IMR-90 (cell line): Measurements from ENCODE around the gene AHNAK2. TPM values are rescaled to one million over a fixed set of nuclear protein-coding genes. Genes with fewer than 3 reads are reported as not detected.
A peak's percentile ranks its signal among the peaks of the same experiment; 100 is the strongest.

Experiments
- ATAC-seq: fragments of 200-7000 bp; cut with Tn5 transposase; 2 replicates; pipeline ENCODE4 v1.9.1; 2020; ENCODE audit warnings: low read depth, mild to moderate bottlenecking, moderate library complexity
- BruUV-seq: library from RNA; stranded (reverse); fragments of 400-500 nt; replicated peaks from 2 replicates; lab custom pipeline; 2021; lab: Mats Ljungman, UMichigan
- CTCF ChIA-PET: fragments of 300-600 bp; formaldehyde crosslinking; extraction: SDS; loops from one replicate; lab custom pipeline; 2021; ENCODE audit warnings: antibody characterized with exemption; lab: Yijun Ruan, JAX
- POLR2A ChIA-PET: fragments of 300-600 bp; sonication (Branson Sonifier 250); formaldehyde crosslinking; loops from one replicate; lab custom pipeline; 2022; ENCODE audit warnings: antibody characterized with exemption; ENCODE audit not compliant: unreplicated experiment; lab: Charles Lee
- DNase-seq: peaks from one replicate; pipeline ENCODE4 v3.0.0; 2013
- H2AFZ ChIP-seq: replicated peaks from 2 replicates; pipeline ENCODE3; 2013; ENCODE audit warnings: low read length, mild to moderate bottlenecking; ENCODE audit not compliant: poor library complexity
- H2AK5ac ChIP-seq: 2 replicates; pipeline ENCODE4 v1.6.1; 2013; ENCODE audit warnings: low read depth, low read length, inconsistent platforms
- H2AK9ac ChIP-seq: replicated peaks from 2 replicates; pipeline ENCODE3; 2013; ENCODE audit warnings: mild to moderate bottlenecking, low read depth, low read length, moderate library complexity; ENCODE audit not compliant: poor library complexity
- H2BK120ac ChIP-seq: 2 replicates; pipeline ENCODE4 v1.6.1; 2013; ENCODE audit warnings: low read depth, low read length, inconsistent platforms
- H2BK15ac ChIP-seq: 3 replicates; pipeline ENCODE4 v1.6.1; 2013; ENCODE audit warnings: low read depth, low read length, inconsistent platforms
- H2BK20ac ChIP-seq: 2 replicates; pipeline ENCODE4 v1.6.1; 2013; ENCODE audit warnings: low read depth, mild to moderate bottlenecking, inconsistent platforms, low read length, moderate library complexity
- H2BK5ac ChIP-seq: 2 replicates; pipeline ENCODE4 v1.6.1; 2013; ENCODE audit warnings: mild to moderate bottlenecking, low read depth, low read length, inconsistent platforms; ENCODE audit not compliant: poor library complexity, severe bottlenecking
- H3K14ac ChIP-seq: replicated peaks from 2 replicates; pipeline ENCODE4 v1.6.1; 2013; ENCODE audit warnings: low read depth, low read length, inconsistent platforms
- H3K18ac ChIP-seq: 2 replicates; pipeline ENCODE4 v1.6.1; 2013; ENCODE audit warnings: low read depth, low read length, control low read depth
- H3K23ac ChIP-seq: 2 replicates; pipeline ENCODE4 v1.6.1; 2013; ENCODE audit warnings: low read depth, low read length, inconsistent platforms
- H3K27ac ChIP-seq: 2 replicates; pipeline ENCODE4 v1.5.1; 2013; ENCODE audit warnings: mild to moderate bottlenecking, control low read depth, low read length; ENCODE audit not compliant: insufficient read depth
- H3K27me3 ChIP-seq: 2 replicates; pipeline ENCODE4 v1.6.1; 2013; ENCODE audit warnings: low read length; ENCODE audit not compliant: control insufficient read depth, insufficient read depth
- H3K36me3 ChIP-seq: 2 replicates; pipeline ENCODE4 v1.6.1; 2013; ENCODE audit warnings: low read length, mixed read lengths; ENCODE audit not compliant: control insufficient read depth, insufficient read depth
- H3K4ac ChIP-seq: 2 replicates; pipeline ENCODE4 v1.6.1; 2013; ENCODE audit warnings: low read depth, low read length, inconsistent platforms
- H3K4me1 ChIP-seq: 2 replicates; pipeline ENCODE4 v1.6.1; 2013; ENCODE audit warnings: low read length, mixed read lengths; ENCODE audit not compliant: control insufficient read depth, insufficient read depth
- H3K4me2 ChIP-seq: 2 replicates; pipeline ENCODE4 v1.6.1; 2013; ENCODE audit warnings: low read depth, mild to moderate bottlenecking, control low read depth, low read length, moderate library complexity
- H3K4me3 ChIP-seq: 2 replicates; pipeline ENCODE4 v1.5.1; 2013; ENCODE audit warnings: low read depth, mild to moderate bottlenecking, control low read depth, low read length, moderate library complexity; ENCODE audit not compliant: insufficient read depth
- H3K56ac ChIP-seq: 2 replicates; pipeline ENCODE4 v1.6.1; 2013; ENCODE audit warnings: low read length, inconsistent platforms; ENCODE audit not compliant: insufficient read depth; ENCODE audit errors: extremely low read depth
- H3K79me1 ChIP-seq, 2 experiments: 2 replicates each; pipeline ENCODE4 v1.6.1; 2013; ENCODE audit warnings: low read length in 2 of 2, inconsistent platforms in 1 of 2, low read depth in 1 of 2
- H3K9ac ChIP-seq: 2 replicates; pipeline ENCODE4 v1.6.1; 2013; ENCODE audit warnings: low read depth, low read length, control low read depth
- H3K9me1 ChIP-seq: 2 replicates; pipeline ENCODE4 v1.6.1; 2013; ENCODE audit warnings: low read length, inconsistent platforms; ENCODE audit not compliant: insufficient read depth
- H3K9me3 ChIP-seq: 2 replicates; pipeline ENCODE4 v1.6.1; 2013; ENCODE audit warnings: low read length; ENCODE audit not compliant: control insufficient read depth, insufficient read depth
- H4K20me1 ChIP-seq: 2 replicates; pipeline ENCODE4 v1.6.1; 2013; ENCODE audit warnings: low read length, inconsistent platforms; ENCODE audit not compliant: insufficient read depth
- H4K5ac ChIP-seq: 2 replicates; pipeline ENCODE4 v1.6.1; 2013; ENCODE audit warnings: mild to moderate bottlenecking, low read depth, low read length, control low read depth
- H4K8ac ChIP-seq, 2 experiments: 2 replicates each; pipeline ENCODE4 v1.6.1; 2013; ENCODE audit warnings: low read depth in 2 of 2, low read length in 2 of 2, control low read depth in 1 of 2, inconsistent platforms in 1 of 2
- H4K91ac ChIP-seq: 2 replicates; pipeline ENCODE4 v1.6.1; 2013; ENCODE audit warnings: low read depth, low read length, inconsistent platforms; ENCODE audit not compliant: insufficient read depth
- BHLHE40 ChIP-seq: fragments of 150-350 bp; IDR thresholded peaks from 2 replicates; pipeline ENCODE4 v1.6.1; 2016; ENCODE audit warnings: mild to moderate bottlenecking, low read depth, low read length
- CEBPB ChIP-seq: IDR thresholded peaks from 2 replicates; pipeline ENCODE4 v1.6.1; 2012; ENCODE audit warnings: low read depth, low read length, improper control_type of control experiment
- CHD1 ChIP-seq: IDR thresholded peaks from 2 replicates; pipeline ENCODE4 v1.6.1; 2012; ENCODE audit warnings: low read depth, low read length, improper control_type of control experiment
- ELK1 ChIP-seq: fragments of 150-350 bp; IDR thresholded peaks from 2 replicates; pipeline ENCODE4 v1.6.1; 2016; ENCODE audit warnings: low read depth, mild to moderate bottlenecking, low read length, moderate library complexity, borderline replicate concordance
- MAZ ChIP-seq: IDR thresholded peaks from 2 replicates; pipeline ENCODE4 v1.6.1; 2012; ENCODE audit warnings: low read depth, mild to moderate bottlenecking, low read length, improper control_type of control experiment, moderate library complexity, borderline replicate concordance
- MXI1 ChIP-seq: IDR thresholded peaks from 2 replicates; pipeline ENCODE4 v1.6.1; 2012; ENCODE audit warnings: low read depth, mild to moderate bottlenecking, low read length, moderate library complexity, borderline replicate concordance
- NFE2L2 ChIP-seq: fragments of 150-350 bp; IDR thresholded peaks from 2 replicates; pipeline ENCODE4 v1.6.1; 2016; ENCODE audit warnings: low read depth, mild to moderate bottlenecking, low read length
- POLR2A ChIP-seq: IDR thresholded peaks from 2 replicates; pipeline ENCODE4 v1.6.1; 2012; ENCODE audit warnings: mild to moderate bottlenecking, low read depth, low read length
- RCOR1 ChIP-seq: IDR thresholded peaks from 2 replicates; pipeline ENCODE4 v1.6.1; 2012; ENCODE audit warnings: mild to moderate bottlenecking, low read length, improper control_type of control experiment; ENCODE audit not compliant: insufficient replicate concordance
- RFX5 ChIP-seq: IDR thresholded peaks from 2 replicates; pipeline ENCODE4 v1.8.0; 2012; ENCODE audit warnings: low read depth, mild to moderate bottlenecking, low read length, moderate library complexity
- SMC3 ChIP-seq: fragments of 150-350 bp; IDR thresholded peaks from 2 replicates; pipeline ENCODE4 v1.6.1; 2016; ENCODE audit warnings: low read depth, mild to moderate bottlenecking, antibody characterized with exemption, low read length, moderate library complexity
- USF2 ChIP-seq: fragments of 150-350 bp; IDR thresholded peaks from 2 replicates; pipeline ENCODE4 v1.6.1; 2017; ENCODE audit warnings: mild to moderate bottlenecking, antibody characterized with exemption, low read length, low read depth
- WGBS, 2 experiments: methylation state at CpG; one replicate each; pipeline versions ENCODE4 v1.1.5 to v1.1.7; 2013; ENCODE audit warnings: missing lambda C conversion rate in 2 of 2; ENCODE audit not compliant: insufficient read length in 1 of 2; ENCODE audit errors: extremely low coverage in 2 of 2; 5-methylcytosine and 5-hydroxymethylcytosine counted together
- dilution Hi-C: fragments of 300-500 bp; cut with HindIII; formaldehyde crosslinking; loops from one replicate; pipeline ENCODE4 v1.14.3; 2018; ENCODE audit warnings: low sequenced_read_pairs; ENCODE audit not compliant: unreplicated experiment
- in situ Hi-C: fragments of 300-500 bp; cut with MboI; formaldehyde crosslinking; loops from 3 replicates; pipeline ENCODE4 v1.14.3; 2019; ENCODE audit warnings: low sequenced_read_pairs, inconsistent platforms, mixed read lengths
- intact Hi-C: fragments of 100-400 bp; cut with micrococcal nuclease; formaldehyde crosslinking; loops from 2 replicates; pipeline ENCODE4 v1.10.0; 2022
- polyA plus RNA-seq, 3 experiments: library from polyadenylated mRNA; depleted of rRNA; stranded (reverse); fragments of >200 nt; gene quantifications; 2 replicates each; pipeline ENCODE4 v1.2.3, GENCODE V29; 2012; ENCODE audit warnings: low replicate concordance in 1 of 3
- total RNA-seq: library from RNA; depleted of rRNA; stranded (reverse); fragments of >200 nt; gene quantifications from 2 replicates; pipeline ENCODE4 v1.2.3, GENCODE V29; 2012

Gene AHNAK2
- total and polyA plus RNA-seq, 2 of the 4 experiments (the other 2 are of a cell fraction) = 2.6 to 7.9 TPM

DNA sequence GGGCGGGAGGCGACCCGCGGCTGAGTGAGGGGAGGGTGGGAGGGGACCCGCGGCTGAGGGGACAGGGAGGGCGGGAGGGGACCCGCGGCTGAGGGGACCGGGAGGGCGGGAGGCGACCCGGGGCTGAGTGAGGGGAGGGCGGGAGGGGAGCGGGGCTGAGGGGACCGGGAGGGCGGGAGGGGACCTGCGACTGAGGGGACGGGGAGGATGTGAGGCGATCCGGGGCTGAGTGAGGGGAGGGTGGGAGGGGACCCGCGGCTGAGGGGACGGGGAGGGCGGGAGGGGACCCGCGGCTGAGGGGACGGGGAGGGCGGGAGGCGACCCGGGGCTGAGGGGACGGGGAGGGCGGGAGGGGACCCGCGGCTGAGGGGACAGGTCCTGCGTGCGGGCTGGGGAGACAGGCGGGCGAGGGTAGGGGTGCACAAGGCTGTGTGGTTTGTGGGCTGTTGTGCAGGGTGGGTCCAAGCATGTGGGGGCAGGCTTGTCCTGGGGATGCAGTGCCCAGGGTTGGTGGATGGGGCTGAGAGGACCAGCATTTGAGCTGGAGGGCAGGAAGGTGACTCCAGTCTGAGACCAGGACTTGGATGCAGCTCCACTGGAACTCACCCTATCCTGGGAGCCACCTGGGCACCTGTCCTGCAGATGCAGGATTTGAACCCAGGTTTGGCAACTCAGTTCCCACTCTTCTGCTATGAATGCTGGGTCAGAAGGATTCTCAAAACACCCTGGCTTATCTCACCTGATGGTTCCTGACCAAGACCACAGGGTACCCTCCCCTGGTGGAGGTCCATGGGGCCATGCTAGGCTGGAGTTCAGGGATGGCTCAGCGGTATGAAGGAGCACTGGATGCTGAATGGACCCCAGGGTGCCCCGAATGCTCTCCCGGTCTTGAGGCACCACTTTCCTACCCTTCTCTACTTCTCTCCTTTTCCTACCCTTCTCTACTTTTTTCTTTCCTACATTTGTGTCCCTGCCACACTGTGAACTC is 44.1 kb downstream of the AHNAK2 start:
- Histone ChIP-seq H4K91ac (no peak overlapping the region), H3K23ac (no peak overlapping the region), H2BK120ac (no peak overlapping the region), H2AK5ac (no peak overlapping the region), H4K8ac (no peak overlapping the region), H3K4me1 (peaks cover 2% of the 10 kb centered on the region; the same call in 1 of the 2 replicates), H2AK9ac (peak overlapping the region; percentile 76), H3K27ac (no peak overlapping the region), H2BK20ac (no peak overlapping the region), H2AFZ (no peak overlapping the region), H3K18ac (no peak overlapping the region), H3K9me3 (no peaks in the 10 kb centered on the region), H4K20me1 (no peaks in the 10 kb centered on the region), H3K56ac (no peak overlapping the region), H2BK5ac (no peak overlapping the region), H3K4ac (no peak overlapping the region), H3K14ac (no peak overlapping the region), H4K5ac (no peak overlapping the region), H3K4me3 (no peak overlapping the region), H3K9ac (no peak overlapping the region), H3K36me3 (no peaks in the 10 kb centered on the region), H3K4me2 (no peak overlapping the region), H3K79me1 (no peaks in the 10 kb centered on the region), H3K27me3 (peaks cover 65% of the 10 kb centered on the region), H2BK15ac (no peak overlapping the region), H3K9me1 (no peaks in the 10 kb centered on the region)
- in situ Hi-C loops = no loop called here
- TF ChIP-seq MAZ (no peak), USF2 (no peak), CHD1 (no peak), RCOR1 (no peak), POLR2A (no peak), NFE2L2 (no peak), BHLHE40 (no peak), CEBPB (no peak), ELK1 (no peak), MXI1 (no peak), SMC3 (no peak), RFX5 (no peak)
- ChIA-PET CTCF (interaction anchor here (1.4 kb wide), 1 partner anchor 111 kb away, joined by 4 read pairs; no protein-coding TSS in a partner anchor), POLR2A (no interaction called here)
- WGBS, 2 experiments = 60% methylated on average over 1 of the region's 42 CpGs; no CpG with 5 or more reads in 1 of the 2 experiments
- intact Hi-C loops = loop anchor here (1.0 to 5.0 kb wide), 3 partner anchors 37 to 111 kb away; no protein-coding TSS in a partner anchor
- no TSS peak for BruUV-seq
- no peak for DNase-seq
- no peak for ATAC-seq
- dilution Hi-C loops = loop anchor here (10.0 kb wide), 1 partner anchor 121 kb away; no protein-coding TSS in a partner anchor
